ENCODE data around the gene TFAP2C.

GRCh38 chr20:56595746-56596475 lies 33.2 kb upstream of the TFAP2C start:
- TF ChIP-seq EZH2 (IDR thresholded peaks at IDR 0.05; ENCODE audit: borderline replicate concordance, low read depth, low read length, severe bottlenecking) (no peak), CTCF (IDR thresholded peaks at IDR 0.05; ENCODE audit: borderline replicate concordance, extremely low read depth, low read length, poor library complexity, severe bottlenecking) (no peak)

Measured in DND-41 (cell line).